HG02973 (cell line): ENCODE data around the gene CYP4F3.
"Not testable (repeated sequence)": the region's sequence is repeated elsewhere in the genome, so short reads cannot be mapped to it uniquely, and the experiment has no call there.

ENCODE experiments used
- ATAC-seq: cut with Tn5 transposase; IDR thresholded peaks from one replicate; pipeline ENCODE4 v1.9.1; 2021; ENCODE audit warnings: moderate library complexity; ENCODE audit not compliant: unreplicated experiment

CYP4F3 gene

DNA sequence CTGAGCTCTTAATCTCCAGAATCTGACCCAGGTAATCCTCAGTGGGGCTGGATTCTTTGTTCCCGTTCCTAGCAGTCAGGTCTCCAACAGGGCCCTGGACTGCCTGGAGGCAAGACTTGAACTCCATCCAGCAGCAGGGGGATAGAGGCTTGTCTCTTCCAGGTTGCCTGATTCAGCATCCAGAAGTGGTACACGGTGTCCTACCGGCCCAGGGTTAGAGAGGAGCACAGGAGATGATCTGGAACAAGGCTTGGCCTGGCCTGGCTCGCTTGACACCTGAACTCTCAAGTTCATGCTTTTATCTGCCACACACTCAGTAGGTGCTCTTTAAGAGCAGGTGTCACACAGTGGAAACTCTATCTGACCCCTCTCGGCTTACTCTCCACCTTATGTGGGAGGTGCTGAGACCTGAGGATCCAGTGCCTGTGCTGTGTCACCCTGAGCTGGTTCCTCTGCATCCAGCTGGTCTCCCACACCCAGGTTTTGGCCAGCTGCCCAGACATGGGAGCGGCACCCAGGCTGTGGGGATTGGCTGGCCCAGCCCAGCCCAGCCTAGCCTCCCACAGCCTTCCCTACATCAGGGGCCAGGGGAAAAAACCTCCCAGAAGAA, at the start of gene CYP4F3:
Gene CYP4F3, plus strand, starts transcription at position 604 of the 610 bp plus-strand sequence. CDS start 519 bp downstream, outside the sequence.
- no peak for ATAC-seq

- no peak for ATAC-seq
Observed at GRCh38 chr19:15591796-15592195, 48.9 kb upstream of the CYP4F3 start.

- ATAC-seq: not testable (repeated sequence)
Observed at GRCh38 chr19:15592506-15592905, 48.2 kb upstream of the CYP4F3 start.

DNA sequence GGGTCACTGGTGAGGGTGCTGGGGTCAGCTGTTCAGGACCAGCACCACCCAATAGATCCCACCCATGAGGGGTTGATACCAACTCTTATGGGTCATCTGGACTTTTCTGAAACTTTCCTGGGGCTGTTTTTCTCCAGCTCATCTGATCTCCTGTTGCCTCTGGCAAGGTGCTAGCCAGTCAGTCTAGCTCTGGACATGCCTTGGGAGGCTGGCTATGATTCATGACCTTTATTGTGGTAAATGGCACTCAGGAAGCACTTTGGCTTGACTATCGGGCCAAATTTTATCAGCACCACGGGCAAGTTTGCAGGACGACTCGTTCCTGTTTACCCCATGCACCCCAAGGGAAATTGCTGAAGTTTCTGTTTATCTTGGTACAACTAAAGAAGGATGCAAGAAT, 46.9 kb upstream of the CYP4F3 start:
- not testable (repeated sequence) for ATAC-seq

GRCh38 chr19:15595069-15595468, 45.6 kb upstream of the CYP4F3 start:
- ATAC-seq: no peak

- not testable (repeated sequence) for ATAC-seq
Observed at GRCh38 chr19:15607978-15608925, 32.4 kb upstream of the CYP4F3 start.

DNA sequence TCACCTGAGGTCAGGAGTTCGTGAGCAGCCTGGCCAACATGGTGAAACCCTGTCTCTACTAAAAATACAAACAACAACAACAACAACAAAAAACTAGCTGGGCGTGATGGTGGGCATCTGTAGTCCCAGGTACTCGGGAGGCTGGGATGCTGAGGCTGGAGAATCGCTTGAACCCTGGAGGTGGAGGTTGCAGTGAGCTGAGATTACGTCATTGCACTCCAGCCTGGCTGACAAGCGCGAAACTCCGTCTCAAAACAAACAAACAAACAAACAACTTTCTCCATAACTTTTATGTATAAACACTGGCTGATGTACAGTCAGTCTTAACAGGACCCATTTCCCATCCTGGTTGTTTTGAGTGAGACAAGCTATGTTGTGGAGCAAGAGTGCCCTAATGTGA, 31.4 kb upstream of the CYP4F3 start:
- no peak for ATAC-seq

- no peak for ATAC-seq
Observed at GRCh38 chr19:15612342-15612741, 28.4 kb upstream of the CYP4F3 start.

GRCh38 chr19:15613338-15613737, 27.4 kb upstream of the CYP4F3 start:
- no peak for ATAC-seq

DNA sequence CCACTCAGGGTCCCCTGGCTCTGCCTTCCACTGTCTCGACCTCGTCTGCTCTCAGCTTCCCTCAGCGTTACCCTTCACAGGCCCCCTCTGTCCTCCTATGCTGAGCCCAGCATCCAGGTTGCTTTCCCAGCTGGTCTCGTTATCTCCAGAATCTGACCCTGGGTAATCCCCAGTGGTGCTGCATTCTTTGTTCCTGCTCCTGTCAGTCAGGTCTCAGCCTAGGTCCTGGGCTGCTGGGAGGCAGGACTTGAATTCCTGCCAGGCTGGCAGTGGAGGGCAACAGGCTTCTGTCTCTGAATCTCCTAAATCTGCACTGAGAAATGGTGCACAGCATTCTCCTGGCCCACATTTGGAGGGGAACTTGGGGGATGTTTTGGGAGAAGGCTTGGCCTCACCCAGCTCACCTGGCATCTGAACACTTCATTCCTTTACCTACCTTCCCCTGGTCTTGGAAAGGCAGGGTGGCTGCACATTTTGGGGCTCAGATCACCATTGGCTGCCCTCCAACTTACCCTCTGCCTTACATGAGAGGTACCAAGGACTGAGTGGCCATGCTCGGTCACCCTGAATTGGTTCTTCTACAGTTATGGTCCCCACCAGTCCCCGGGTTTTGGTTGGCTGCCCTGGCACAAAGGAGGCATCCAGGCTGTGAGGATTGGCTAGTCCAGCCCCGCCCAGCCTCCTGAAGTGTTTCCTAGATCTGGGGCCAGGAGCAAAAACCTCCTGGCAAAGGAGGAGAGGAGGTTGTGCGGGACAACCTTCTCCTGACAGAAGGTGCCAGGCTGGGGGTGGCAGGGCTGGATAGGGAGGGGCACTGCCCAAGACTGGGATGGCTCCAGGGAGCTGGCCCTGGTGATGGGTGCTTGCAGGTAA, 26.0 kb upstream of the CYP4F3 start, which contains the start of gene CYP4F8:
Gene CYP4F8, plus strand, starts transcription at position 712 of the 873 bp plus-strand sequence. CDS start 399 bp downstream, outside the sequence.
- ATAC-seq: no peak

DNA sequence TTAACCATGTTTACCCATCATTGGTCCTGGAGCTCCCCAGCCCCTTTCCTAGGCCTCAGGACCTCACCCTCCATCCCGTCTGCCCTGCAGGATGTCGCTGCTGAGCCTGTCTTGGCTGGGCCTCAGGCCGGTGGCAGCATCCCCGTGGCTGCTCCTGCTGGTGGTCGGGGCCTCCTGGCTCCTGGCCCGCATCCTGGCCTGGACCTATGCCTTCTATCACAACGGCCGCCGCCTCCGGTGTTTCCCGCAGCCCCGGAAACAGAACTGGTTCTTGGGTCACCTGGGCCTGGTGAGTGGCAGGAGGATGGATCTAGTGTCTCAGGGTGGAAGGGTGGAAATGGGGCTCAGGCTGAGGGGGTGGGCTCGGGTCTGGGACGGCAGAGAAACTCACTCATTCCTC, 25.2 kb upstream of the CYP4F3 start:
- ATAC-seq: no peak

- ATAC-seq: no peak
Observed at GRCh38 chr19:15616183-15616582, 24.5 kb upstream of the CYP4F3 start.

DNA sequence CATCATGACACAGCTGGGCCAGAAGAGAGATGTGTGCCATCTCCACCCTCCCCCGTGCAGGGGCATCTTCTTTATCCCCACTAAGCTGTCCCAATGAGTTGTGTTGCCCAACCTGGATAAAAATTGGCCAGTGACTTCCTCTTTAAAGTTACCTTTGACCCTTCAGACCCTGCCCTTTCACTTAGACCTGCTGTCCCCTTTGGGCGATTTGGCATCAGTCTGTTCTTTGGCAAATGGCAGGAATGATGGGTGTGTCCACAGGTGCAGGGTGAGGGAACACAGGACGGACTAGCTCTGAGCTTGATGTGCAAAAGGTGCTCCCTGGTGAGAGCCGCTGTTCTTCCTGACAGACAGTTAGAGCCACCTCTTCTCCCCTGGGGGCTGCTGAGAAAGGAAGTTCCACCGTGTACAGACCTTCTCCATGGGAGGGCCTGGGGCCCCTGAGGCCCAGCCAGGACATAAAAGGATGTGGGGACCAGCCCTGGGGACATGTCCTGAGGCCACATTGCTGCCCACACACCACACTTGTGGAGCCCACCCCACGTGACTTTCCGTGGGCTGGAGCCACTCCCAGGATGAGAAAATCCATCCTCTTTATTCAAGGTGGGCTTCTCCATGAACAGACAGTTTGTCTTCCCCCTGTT, 23.9 kb upstream of the CYP4F3 start:
- no peak for ATAC-seq

DNA sequence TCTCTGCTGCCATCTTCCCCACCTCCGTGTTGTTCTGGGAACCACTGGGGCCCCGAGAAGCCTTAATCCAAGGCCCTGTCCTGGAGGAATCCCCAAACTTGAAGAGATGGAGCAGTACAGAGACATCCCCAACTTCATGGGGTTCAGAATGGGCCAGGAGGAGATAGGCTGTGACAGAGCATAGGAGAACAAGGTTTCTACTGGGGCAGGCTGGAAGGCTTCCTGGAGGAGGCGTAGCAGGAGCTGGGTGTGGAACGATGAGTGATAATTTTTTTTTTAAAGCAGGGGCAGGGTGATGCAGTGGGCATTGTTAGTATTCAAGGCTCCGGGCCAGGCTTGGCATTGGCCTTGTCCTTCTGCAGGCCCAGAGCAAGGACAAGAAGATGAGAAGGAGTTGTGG, 22.4 kb upstream of the CYP4F3 start:
- ATAC-seq: no peak

- ATAC-seq: no peak
Observed at GRCh38 chr19:15621801-15622200, 18.9 kb upstream of the CYP4F3 start.

- no peak for ATAC-seq
Observed at GRCh38 chr19:15622991-15623390, 17.7 kb upstream of the CYP4F3 start.

DNA sequence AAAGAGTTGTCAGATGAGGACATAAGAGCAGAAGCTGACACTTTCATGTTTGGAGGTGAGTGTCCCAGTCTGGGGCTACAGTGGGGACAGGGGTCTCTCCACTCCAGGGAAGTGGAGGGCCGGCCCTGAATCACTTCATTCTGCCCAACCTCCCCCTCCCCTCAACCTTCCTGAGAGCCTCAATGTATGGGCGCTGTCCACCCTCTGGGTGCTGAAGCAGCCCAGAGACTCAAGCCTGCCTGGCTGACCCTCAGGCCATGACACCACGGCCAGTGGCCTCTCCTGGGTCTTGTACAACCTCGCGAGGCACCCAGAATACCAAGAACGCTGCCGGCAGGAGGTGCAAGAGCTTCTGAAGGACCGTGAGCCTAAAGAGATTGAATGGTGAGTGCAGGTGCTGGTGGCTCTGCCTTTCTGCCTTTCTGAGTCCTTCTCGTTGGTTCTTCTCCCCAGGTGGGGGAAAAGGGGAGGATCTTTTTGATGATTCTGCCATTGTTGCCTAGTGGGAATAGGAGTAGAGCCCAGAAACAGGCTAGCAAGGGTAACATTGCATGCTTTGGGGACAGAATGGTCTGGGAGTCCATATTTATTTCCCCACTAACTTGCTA, 16.9 kb upstream of the CYP4F3 start:
- ATAC-seq: no peak

GRCh38 chr19:15628236-15629002, 12.3 kb upstream of the CYP4F3 start:
- ATAC-seq: no peak
